ENCODE data around the gene C1orf159.

GRCh38 chr1:1037366-1038327 is 78.2 kb downstream of the C1orf159 start:
- TF ChIP-seq, protein P1, sequence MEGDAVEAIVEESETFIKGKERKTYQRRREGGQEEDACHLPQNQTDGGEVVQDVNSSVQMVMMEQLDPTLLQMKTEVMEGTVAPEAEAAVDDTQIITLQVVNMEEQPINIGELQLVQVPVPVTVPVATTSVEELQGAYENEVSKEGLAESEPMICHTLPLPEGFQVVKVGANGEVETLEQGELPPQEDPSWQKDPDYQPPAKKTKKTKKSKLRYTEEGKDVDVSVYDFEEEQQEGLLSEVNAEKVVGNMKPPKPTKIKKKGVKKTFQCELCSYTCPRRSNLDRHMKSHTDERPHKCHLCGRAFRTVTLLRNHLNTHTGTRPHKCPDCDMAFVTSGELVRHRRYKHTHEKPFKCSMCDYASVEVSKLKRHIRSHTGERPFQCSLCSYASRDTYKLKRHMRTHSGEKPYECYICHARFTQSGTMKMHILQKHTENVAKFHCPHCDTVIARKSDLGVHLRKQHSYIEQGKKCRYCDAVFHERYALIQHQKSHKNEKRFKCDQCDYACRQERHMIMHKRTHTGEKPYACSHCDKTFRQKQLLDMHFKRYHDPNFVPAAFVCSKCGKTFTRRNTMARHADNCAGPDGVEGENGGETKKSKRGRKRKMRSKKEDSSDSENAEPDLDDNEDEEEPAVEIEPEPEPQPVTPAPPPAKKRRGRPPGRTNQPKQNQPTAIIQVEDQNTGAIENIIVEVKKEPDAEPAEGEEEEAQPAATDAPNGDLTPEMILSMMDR (IDR thresholded peaks at IDR 0.05; ENCODE audit: low read depth, low read length) = no peak
- TF ChIP-seq POLR2A (IDR thresholded peaks at IDR 0.05; ENCODE audit: extremely low read depth, insufficient read length) = no peak
- TF ChIP-seq, protein P2, sequence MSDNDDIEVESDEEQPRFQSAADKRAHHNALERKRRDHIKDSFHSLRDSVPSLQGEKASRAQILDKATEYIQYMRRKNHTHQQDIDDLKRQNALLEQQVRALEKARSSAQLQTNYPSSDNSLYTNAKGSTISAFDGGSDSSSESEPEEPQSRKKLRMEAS (IDR thresholded peaks at IDR 0.05; ENCODE audit: low read depth, low read length) = no peak
